Stimulated activated CD4-positive, alpha-beta T cell treated with anti-CD3 and anti-CD28 coated beads, Interleukin-4, amount 100 ng/mL, for 48 hours (primary cell): Measurements from ENCODE around the gene KIR2DL3.
"Not testable (repeated sequence)": the region's sequence is repeated elsewhere in the genome, so short reads cannot be mapped to it uniquely, and the experiment has no call there.

Experiments
- DNase-seq, 2 donors: peaks; one replicate each; pipeline ENCODE4 v3.0.0-alpha.2; 2020; ENCODE audit warnings: low read depth in 2 of 2

Gene KIR2DL3

GRCh38 chr19:54738306-54738705 is at the start of gene KIR2DL3:
Gene KIR2DL3 (plus strand): TSS chr19:54738513. CDS start chr19:54738546, 33 bp downstream.
- DNase-seq = not testable (repeated sequence)

GRCh38 chr19:54691582-54692297 is 46.6 kb upstream of the KIR2DL3 start:
- DNase-seq = no peak

GRCh38 chr19:54692298-54692615 is 46.1 kb upstream of the KIR2DL3 start:
- no peak for DNase-seq

GRCh38 chr19:54694648-54695047 is 43.7 kb upstream of the KIR2DL3 start:
- no peak for DNase-seq

- no peak for DNase-seq
These were observed 42.2 kb upstream of the KIR2DL3 start for GRCh38 chr19:54696117-54696548.

GRCh38 chr19:54696766-54697165 is 41.5 kb upstream of the KIR2DL3 start:
- no peak for DNase-seq

GRCh38 chr19:54697716-54698115 is 40.6 kb upstream of the KIR2DL3 start:
- not testable (repeated sequence) for DNase-seq

DNA sequence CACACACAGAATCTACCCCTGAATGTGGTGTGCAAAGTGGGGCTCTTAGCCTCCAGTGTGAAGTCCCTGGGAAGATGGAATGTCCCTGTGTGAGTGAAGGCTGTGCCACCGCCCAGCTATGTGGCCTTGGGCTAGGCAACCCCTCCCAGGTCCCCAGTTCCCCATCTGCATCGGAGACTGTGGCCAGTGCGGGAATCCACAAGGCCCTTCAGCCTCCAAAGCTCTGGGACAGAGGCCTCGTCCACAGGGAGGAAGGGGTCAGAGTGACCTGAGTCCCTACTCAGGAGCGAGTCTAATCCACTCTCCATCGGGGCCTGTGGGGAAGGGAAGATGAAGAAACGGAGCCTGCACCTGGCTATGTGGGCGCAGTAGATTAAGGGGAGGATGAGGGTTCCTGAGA is 33.4 kb upstream of the KIR2DL3 start:
- DNase-seq = no peak

- no peak for DNase-seq
These were observed 30.4 kb upstream of the KIR2DL3 start for GRCh38 chr19:54707962-54708361.

- no peak for DNase-seq
These were observed 29.5 kb upstream of the KIR2DL3 start for GRCh38 chr19:54708781-54709180.

- no peak for DNase-seq
These were observed 28.9 kb upstream of the KIR2DL3 start for GRCh38 chr19:54709212-54709948.

DNA sequence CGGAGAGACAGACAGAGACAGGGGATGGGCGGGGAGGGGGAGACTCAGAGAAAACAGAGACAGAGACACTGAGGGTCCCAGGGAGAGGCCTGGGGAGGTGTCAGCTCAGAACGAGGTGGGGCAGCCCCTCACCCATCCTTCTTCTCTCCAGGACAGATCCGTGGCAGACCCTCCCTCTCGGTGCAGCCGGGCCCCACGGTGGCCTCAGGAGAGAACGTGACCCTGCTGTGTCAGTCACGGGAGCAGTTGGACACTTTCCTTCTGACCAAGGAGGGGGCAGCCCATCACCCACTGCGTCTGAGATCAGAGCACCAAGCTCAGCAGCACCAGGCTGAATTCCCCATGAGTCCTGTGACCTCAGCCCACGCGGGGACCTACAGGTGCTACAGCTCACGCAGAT is 28.4 kb upstream of the KIR2DL3 start:
- not testable (repeated sequence) for DNase-seq

DNA sequence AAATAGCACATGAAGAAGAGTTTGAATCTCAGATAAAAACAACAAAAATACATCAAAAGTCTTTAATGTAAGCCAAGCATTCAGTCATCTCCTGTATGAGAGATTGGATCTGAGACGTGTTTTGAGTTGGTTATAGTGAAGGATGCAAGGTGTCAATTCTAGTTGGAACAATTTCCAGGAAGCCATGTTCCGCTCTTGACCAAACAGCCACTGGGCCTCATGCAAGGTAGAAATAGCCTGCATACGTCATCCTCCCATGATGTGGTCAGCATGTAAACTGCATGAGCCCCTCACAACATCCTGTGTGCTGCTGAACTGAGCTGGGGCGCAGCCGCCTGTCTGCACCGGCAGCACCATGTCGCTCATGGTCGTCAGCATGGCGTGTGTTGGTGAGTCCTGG is 14.2 kb upstream of the KIR2DL3 start, which contains the start of gene KIR3DL3:
Gene KIR3DL3, plus strand, starts transcription at position 301 of the 400 bp plus-strand sequence. Its CDS starts 55 bp downstream, at position 356.
- no peak for DNase-seq

- no peak for DNase-seq
These were observed 13.7 kb upstream of the KIR2DL3 start for GRCh38 chr19:54724644-54725043.

DNA sequence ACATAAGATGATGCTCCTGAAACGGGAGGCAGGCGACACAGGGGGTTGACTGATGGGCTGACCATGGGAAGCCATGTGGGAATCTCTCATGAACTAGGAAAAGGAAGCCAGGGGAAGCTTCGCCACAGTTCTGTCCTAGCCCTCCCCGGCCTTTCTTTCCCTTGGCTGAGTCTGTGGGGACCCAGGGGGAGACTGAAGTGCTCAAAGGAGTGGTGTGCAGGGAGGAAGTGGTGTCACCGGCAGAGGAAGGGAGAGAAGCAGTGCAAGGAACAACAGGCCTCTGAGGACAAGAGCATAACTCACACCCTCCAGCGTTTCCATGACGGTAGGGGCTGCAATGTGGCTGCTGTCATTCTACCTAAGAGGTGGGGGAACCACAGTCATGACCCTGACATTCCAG is 13.0 kb upstream of the KIR2DL3 start:
- no peak for DNase-seq

GRCh38 chr19:54727562-54727961 is 10.8 kb upstream of the KIR2DL3 start:
- no peak for DNase-seq

- DNase-seq = no peak
These were observed 10.1 kb upstream of the KIR2DL3 start for GRCh38 chr19:54728167-54728566.

GRCh38 chr19:54729416-54730188 is 8.7 kb upstream of the KIR2DL3 start:
- no peak for DNase-seq

DNA sequence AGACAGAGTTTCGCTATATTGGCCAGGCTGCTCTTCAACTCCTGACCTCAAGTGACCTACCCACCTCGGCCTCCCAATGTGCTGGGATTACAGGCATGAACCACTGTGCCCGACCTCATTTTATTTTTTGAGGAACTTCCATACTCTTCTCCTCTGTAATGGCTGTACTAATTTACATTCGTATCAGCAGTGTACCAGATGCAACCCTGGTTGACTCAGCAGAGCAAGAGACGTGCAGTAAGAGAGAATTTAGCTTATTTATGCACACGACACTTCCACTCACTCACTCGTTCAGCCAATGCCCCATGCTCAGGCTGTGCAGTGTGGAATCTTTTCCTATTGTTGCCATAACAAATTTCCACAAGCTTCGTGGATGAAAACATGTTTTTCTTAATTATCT is 7.1 kb upstream of the KIR2DL3 start:
- DNase-seq = no peak

DNA sequence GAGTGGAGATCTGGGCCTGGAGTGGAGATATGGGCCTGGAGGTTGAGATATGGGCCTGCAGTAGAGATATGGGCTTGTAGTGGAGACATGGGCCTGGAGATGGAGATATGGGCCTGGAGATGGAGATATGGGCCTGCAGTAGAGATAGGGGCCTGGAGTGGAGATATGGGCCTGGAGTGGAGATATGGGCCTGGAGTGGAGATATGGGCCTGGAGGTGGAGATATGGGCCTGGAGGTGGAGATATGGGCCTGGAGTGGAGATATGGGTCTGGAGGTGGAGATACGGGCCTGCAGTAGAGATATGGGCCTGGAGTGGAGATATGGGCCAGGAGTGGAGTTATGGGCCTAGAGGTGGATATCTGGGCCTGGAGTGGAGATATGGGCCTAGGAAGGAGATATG is 402 bp downstream of the KIR2DL3 start:
- DNase-seq = no peak

- no peak for DNase-seq
These were observed 1.5 kb downstream of the KIR2DL3 start for GRCh38 chr19:54739587-54740497.
